Skeletal muscle cell (primary cell): ENCODE data around the gene ATF5.
"Not testable (repeated sequence)": the region's sequence is repeated elsewhere in the genome, so short reads cannot be mapped to it uniquely, and the experiment has no call there.

Experiments
- DNase-seq: peaks from one replicate; pipeline ENCODE4 v3.0.0-alpha.2; 2010; ENCODE audit warnings: low read depth
- H3K4me3 ChIP-seq: 2 replicates; pipeline ENCODE4 v1.5.1; 2011; ENCODE audit warnings: low read depth, mild to moderate bottlenecking, control low read depth, low read length, moderate library complexity

The ATF5 gene

DNA sequence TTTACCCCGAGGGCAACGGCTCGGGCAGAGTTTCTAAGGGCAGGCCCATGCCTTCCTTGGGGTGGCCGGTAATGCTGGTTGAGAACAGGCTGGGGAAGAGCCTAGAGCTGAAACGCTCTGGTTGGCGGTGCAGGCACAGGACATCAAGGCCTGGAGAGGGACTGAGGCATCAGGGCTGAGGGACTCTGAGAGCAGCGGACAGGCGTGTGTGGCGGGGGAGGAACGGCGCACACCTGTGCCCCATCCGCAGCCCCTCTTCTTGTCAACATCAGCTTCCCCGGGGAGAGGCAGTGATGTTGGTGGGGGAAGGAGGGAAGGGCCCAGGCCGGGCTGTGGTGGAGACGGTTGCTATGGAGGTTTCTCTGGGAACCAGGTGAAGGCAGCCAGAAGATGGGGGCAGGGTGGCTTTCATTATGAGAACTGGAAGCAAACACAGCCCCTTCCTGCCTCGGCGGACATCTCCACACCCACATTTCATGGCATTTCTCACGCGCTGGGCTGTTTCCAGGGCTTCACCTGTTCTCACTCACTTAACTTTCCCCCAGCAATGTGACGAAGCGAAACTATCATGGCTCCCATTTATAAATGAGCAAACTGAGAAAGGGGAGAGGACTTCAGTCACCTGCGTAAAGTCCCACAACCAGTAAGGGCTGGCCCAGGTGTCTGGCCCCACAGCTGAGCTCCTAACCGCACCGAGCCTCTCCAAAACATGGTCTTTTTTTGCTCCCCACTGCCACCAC, 8.2 kb upstream of the ATF5 start:
- no peak for DNase-seq
- no peak overlapping the region for H3K4me3 ChIP-seq

GRCh38 chr19:49921871-49922795, 6.9 kb upstream of the ATF5 start:
- H3K4me3 ChIP-seq = no peak overlapping the region
- peak; percentile 45 for DNase-seq

GRCh38 chr19:49923055-49924003, 5.7 kb upstream of the ATF5 start:
- DNase-seq = no peak
- no peak overlapping the region for H3K4me3 ChIP-seq

- no peak for DNase-seq
Measured at GRCh38 chr19:49924004-49924880, 4.8 kb upstream of the ATF5 start.

GRCh38 chr19:49924881-49925210, 4.2 kb upstream of the ATF5 start:
- not testable (repeated sequence) for H3K4me3 ChIP-seq

More at GRCh38 chr19:49924004-49924880, 4.8 kb upstream of the ATF5 start:
- no peak overlapping the region for H3K4me3 ChIP-seq

GRCh38 chr19:49925486-49925885, 3.5 kb upstream of the ATF5 start:
- DNase-seq = no peak
- no peak overlapping the region for H3K4me3 ChIP-seq

More at GRCh38 chr19:49924881-49925210, 4.2 kb upstream of the ATF5 start:
- not testable (repeated sequence) for DNase-seq

GRCh38 chr19:49926515-49926914, 2.5 kb upstream of the ATF5 start:
- no peak for DNase-seq
- H3K4me3 ChIP-seq = no peak overlapping the region

DNA sequence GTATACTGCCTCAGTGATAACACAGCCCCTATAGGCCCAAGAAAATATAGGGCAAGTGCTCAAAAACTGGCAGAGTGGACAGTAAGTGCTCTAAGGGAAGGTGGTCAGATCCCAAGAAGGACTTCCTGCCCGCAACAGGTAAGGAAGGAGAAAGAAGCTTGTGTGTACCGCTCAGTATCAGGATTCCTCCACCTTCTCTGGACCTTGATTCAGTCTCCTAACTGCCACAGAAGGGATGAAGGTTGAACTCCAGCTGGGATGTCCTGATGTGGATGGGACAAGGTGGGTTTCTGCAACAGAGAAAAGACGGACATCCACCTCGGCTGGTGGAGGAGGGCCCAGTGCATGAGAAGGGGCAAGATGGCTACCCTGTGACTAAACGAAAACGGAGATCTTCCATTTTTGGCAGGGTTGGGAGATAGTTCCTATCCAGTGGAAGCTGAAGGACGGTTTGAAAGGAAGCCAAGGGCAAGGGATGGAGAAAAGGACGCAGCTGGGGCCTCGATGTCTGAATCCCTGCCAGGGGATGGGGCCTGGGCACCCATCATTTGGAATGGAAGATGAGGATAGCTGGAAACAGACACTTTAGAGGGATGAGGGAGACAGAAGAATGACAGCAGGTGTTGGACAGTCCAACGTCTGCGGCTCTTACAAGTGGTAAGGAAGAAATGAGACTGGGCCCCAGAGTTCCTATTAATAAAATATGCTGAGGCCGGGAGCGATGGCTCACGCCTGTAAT, 1.3 kb upstream of the ATF5 start:
- no peak for DNase-seq
- peak overlapping the region; percentile 90 for H3K4me3 ChIP-seq

GRCh38 chr19:49929611-49930482, 842 bp downstream of the ATF5 start:
- peak overlapping the region; percentile 90 for H3K4me3 ChIP-seq
- peak; percentile 86 for DNase-seq

DNA sequence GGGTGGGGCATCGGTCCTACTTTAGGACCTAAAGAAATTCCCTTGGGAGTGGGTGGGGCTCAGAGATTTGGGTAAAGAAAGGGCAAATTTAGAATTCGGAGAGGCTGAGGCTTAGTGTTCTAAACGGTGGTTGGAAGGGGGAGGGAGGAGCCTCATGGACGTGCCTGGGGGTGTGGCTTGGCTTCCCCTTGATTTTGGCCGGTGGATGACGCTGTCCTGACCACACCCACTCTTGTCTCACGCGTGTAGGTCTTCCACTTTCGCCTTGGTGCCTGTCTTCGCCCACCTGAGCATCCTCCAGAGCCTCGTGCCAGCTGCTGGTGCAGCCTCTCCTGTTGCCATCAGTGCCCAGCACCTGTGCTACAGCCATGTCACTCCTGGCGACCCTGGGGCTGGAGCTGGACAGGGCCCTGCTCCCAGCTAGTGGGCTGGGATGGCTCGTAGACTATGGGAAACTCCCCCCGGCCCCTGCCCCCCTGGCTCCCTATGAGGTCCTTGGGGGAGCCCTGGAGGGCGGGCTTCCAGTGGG, 1.5 kb downstream of the ATF5 start:
- DNase-seq = no peak

GRCh38 chr19:49931293-49932040, 2.5 kb downstream of the ATF5 start:
- H3K4me3 ChIP-seq = peak overlapping the region; percentile 90
- no peak for DNase-seq

More for the DNA sequence above, 1.5 kb downstream of the ATF5 start:
- peak overlapping the region; percentile 90 for H3K4me3 ChIP-seq

- no peak overlapping the region for H3K4me3 ChIP-seq
- no peak for DNase-seq
Measured at GRCh38 chr19:49932041-49932451, 3.0 kb downstream of the ATF5 start.

GRCh38 chr19:49932731-49933131, 3.7 kb downstream of the ATF5 start:
- DNase-seq = no peak
- H3K4me3 ChIP-seq = no peak overlapping the region

- no peak overlapping the region for H3K4me3 ChIP-seq
- no peak for DNase-seq
Measured at GRCh38 chr19:49933643-49934042, 4.6 kb downstream of the ATF5 start.

DNA sequence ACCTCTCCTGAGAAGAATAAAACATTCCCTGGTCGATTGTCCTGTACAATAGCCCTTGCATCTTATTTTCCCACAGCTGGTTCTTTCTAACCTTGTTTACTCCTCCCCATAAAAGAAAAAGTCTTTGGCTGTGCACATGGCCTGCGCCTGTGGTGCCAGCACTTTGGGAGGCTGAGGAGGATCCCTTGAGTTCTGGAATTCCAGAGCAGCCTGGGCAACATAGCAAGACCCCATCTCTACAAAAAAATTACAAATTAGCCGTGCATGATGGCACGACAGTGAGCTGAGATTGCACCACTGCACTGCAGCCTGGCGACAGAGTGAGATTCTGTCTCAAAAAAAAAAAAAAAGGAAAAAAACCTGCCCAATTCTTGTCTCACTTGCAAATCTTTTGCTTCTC, 7.5 kb downstream of the ATF5 start:
- DNase-seq = no peak

DNA sequence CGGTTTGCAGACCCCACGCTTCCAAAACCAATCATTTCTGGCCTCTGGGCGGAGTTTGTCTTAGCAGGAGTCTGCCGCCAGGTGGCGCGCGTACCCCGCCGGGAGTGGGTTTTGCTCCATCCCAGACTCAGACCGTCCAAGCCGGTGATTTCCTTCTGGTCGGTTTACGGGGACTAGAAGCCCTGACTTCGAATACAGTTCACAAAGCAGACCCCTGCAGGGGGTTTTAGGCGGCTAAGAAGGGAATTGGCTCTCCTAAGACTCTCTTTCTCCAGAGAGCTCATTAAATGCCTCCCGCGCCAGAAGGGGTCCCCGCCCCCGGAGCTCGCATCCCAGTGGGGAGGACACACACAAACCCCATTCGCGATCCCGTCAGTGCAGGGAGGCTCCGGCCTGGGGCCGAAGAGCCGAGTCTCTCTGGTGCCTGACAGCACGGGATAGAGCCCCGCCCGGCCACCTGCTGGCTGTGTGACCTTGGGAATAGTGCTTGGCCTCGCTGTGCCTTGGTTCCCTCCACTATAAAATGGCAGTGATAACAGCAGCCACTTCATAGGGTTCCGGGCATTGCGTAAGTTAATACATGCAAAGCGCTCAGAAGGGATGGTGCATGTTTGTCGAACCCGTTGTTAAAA, 8.9 kb downstream of the ATF5 start:
- DNase-seq = no peak
- H3K4me3 ChIP-seq = peak overlapping the region; percentile 6

More for the DNA sequence above, 7.5 kb downstream of the ATF5 start:
- H3K4me3 ChIP-seq = no peak overlapping the region
